Measurements from ENCODE around the gene EXOC3. TPM values are rescaled to one million over a fixed set of nuclear protein-coding genes. Genes with fewer than 3 reads are reported as not detected.

EXOC3 gene
- polyA plus RNA-seq, 1 donor from 2014 or later = 27.7 TPM

DNA sequence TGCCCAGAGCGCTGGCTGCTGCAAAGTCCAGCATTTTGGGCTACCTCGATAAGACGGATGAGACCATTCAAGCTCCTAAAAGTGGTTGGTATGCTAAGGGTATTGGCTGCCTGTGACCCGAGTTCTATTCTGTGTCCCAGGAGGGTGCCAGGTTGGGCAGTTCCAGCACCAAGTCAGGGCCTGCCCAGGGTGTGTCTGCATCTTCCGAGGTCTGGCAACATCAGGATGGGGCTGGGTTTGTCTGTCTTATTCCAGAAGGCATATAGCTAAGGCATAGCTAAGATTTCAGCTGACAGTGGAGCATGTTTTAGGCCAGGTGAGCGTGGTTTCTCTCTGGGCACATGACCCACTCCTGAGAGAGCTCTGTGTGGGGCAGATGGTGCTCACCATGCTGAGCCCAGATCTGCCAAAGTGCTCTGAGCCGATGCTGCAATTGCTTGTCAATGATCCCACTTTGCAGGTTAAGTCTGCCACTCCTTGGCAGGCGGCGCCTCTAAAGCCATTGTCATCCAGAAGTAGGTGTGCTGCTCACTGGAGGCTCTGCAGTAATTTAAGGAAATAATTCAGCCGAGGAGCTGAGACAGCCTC is 73.5 kb downstream of the EXOC3 start:
- no peak for TF ChIP-seq MXI1 (conservative IDR thresholded peaks at IDR 0.05; ENCODE audit: poor library complexity, severe bottlenecking)
- no peak for TF ChIP-seq SMC3 (conservative IDR thresholded peaks at IDR 0.05; ENCODE audit: poor library complexity)
- TF ChIP-seq, protein P1, sequence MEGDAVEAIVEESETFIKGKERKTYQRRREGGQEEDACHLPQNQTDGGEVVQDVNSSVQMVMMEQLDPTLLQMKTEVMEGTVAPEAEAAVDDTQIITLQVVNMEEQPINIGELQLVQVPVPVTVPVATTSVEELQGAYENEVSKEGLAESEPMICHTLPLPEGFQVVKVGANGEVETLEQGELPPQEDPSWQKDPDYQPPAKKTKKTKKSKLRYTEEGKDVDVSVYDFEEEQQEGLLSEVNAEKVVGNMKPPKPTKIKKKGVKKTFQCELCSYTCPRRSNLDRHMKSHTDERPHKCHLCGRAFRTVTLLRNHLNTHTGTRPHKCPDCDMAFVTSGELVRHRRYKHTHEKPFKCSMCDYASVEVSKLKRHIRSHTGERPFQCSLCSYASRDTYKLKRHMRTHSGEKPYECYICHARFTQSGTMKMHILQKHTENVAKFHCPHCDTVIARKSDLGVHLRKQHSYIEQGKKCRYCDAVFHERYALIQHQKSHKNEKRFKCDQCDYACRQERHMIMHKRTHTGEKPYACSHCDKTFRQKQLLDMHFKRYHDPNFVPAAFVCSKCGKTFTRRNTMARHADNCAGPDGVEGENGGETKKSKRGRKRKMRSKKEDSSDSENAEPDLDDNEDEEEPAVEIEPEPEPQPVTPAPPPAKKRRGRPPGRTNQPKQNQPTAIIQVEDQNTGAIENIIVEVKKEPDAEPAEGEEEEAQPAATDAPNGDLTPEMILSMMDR (IDR thresholded peaks at IDR 0.05; ENCODE audit: poor library complexity, severe bottlenecking) = no peak
- TF ChIP-seq EZH2 (IDR thresholded peaks at IDR 0.05; ENCODE audit: borderline replicate concordance, insufficient read depth, low read length, poor library complexity, severe bottlenecking) = no peak
- no peak for TF ChIP-seq POLR2AphosphoS5 (IDR thresholded peaks at IDR 0.05)
- TF ChIP-seq, protein P2, sequence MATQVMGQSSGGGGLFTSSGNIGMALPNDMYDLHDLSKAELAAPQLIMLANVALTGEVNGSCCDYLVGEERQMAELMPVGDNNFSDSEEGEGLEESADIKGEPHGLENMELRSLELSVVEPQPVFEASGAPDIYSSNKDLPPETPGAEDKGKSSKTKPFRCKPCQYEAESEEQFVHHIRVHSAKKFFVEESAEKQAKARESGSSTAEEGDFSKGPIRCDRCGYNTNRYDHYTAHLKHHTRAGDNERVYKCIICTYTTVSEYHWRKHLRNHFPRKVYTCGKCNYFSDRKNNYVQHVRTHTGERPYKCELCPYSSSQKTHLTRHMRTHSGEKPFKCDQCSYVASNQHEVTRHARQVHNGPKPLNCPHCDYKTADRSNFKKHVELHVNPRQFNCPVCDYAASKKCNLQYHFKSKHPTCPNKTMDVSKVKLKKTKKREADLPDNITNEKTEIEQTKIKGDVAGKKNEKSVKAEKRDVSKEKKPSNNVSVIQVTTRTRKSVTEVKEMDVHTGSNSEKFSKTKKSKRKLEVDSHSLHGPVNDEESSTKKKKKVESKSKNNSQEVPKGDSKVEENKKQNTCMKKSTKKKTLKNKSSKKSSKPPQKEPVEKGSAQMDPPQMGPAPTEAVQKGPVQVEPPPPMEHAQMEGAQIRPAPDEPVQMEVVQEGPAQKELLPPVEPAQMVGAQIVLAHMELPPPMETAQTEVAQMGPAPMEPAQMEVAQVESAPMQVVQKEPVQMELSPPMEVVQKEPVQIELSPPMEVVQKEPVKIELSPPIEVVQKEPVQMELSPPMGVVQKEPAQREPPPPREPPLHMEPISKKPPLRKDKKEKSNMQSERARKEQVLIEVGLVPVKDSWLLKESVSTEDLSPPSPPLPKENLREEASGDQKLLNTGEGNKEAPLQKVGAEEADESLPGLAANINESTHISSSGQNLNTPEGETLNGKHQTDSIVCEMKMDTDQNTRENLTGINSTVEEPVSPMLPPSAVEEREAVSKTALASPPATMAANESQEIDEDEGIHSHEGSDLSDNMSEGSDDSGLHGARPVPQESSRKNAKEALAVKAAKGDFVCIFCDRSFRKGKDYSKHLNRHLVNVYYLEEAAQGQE (IDR thresholded peaks at IDR 0.05; ENCODE audit: borderline replicate concordance) = no peak
- no peak for TF ChIP-seq EP300 (conservative IDR thresholded peaks at IDR 0.05; ENCODE audit: poor library complexity, severe bottlenecking)
- no peak for TF ChIP-seq TAF1 (IDR thresholded peaks at IDR 0.05; ENCODE audit: low read depth)
- TF ChIP-seq RAD21 (conservative IDR thresholded peaks at IDR 0.05) = no peak
- Histone ChIP-seq H3K36me3 (ENCODE audit: insufficient read depth, low read length) (no peaks in the 10 kb centered on the region), H3K79me2 (replicated peaks; ENCODE audit: insufficient read depth, low read length) (no peaks in the 10 kb centered on the region), H3K9me2 (ENCODE audit: insufficient read depth, low read length) (no peaks in the 10 kb centered on the region), H3F3A (ENCODE audit: insufficient read depth, low read length, poor library complexity, severe bottlenecking) (no peaks in the 10 kb centered on the region), H3K4me2 (ENCODE audit: low read length) (no peak overlapping the region), H2AFZ (ENCODE audit: low read depth, low read length) (no peak overlapping the region), H3K27ac (ENCODE audit: low read length) (no peak overlapping the region), H3K27me3 (ENCODE audit: insufficient read depth, low read depth, low read length) (no peaks in the 10 kb centered on the region), H3K9ac (ENCODE audit: low read length) (no peak overlapping the region), H4K20me1 (ENCODE audit: insufficient read depth) (no peaks in the 10 kb centered on the region), H3K4me3 (ENCODE audit: low read length) (no peak overlapping the region), H3K9me3 (ENCODE audit: low read length) (no peaks in the 10 kb centered on the region)

Other genes starting within 250 kb of the EXOC3 start
- gene CCDC127, start 225.0 kb upstream of the EXOC3 start, polyA plus RNA-seq = 5.2 and 5.4 TPM in 2 replicates
- 70.4 and 72.2 TPM in 2 replicates for gene SDHA, start 224.9 kb upstream of the EXOC3 start, polyA plus RNA-seq
- gene PDCD6, start 171.5 kb upstream of the EXOC3 start, polyA plus RNA-seq = 207 TPM in 2 replicates
- 0.26 and 0.90 TPM in 2 replicates for gene AHRR, start 121.5 kb upstream of the EXOC3 start, polyA plus RNA-seq
- 3.0 and 4.0 TPM in 2 replicates for gene SLC9A3, start 81.3 kb downstream of the EXOC3 start, polyA plus RNA-seq
- 5.9 and 7.0 TPM in 2 replicates for gene CEP72, start 169.2 kb downstream of the EXOC3 start, polyA plus RNA-seq

Data from neural cell (in vitro differentiated cells).